HG02610 (cell line): Measurements from ENCODE around the gene COQ5.
"Not testable (repeated sequence)": the region's sequence is repeated elsewhere in the genome, so short reads cannot be mapped to it uniquely, and the experiment has no call there.

ENCODE experiments used
- ATAC-seq: cut with Tn5 transposase; IDR thresholded peaks from one replicate; pipeline ENCODE4 v1.9.1; 2021; ENCODE audit warnings: mild to moderate bottlenecking, moderate library complexity; ENCODE audit not compliant: unreplicated experiment

Gene COQ5

GRCh38 chr12:120529641-120530417 lies 871 bp upstream of the COQ5 start:
- no peak for ATAC-seq

GRCh38 chr12:120522568-120522967 lies 6.4 kb downstream of the COQ5 start:
- no peak for ATAC-seq

GRCh38 chr12:120519324-120519723 lies 9.6 kb downstream of the COQ5 start:
- not testable (repeated sequence) for ATAC-seq

GRCh38 chr12:120515496-120515895 lies 13.5 kb downstream of the COQ5 start:
- no peak for ATAC-seq

- no peak for ATAC-seq
Observed at GRCh38 chr12:120514002-120514401, 15.0 kb downstream of the COQ5 start.

GRCh38 chr12:120508537-120508936 lies 20.4 kb downstream of the COQ5 start:
- no peak for ATAC-seq

- no peak for ATAC-seq
Observed at GRCh38 chr12:120504587-120504986, 24.4 kb downstream of the COQ5 start.

GRCh38 chr12:120500581-120500980 lies 28.4 kb downstream of the COQ5 start:
- ATAC-seq: no peak

GRCh38 chr12:120498870-120499515 lies 30.0 kb downstream of the COQ5 start:
- ATAC-seq: no peak

- ATAC-seq: no peak
Observed at GRCh38 chr12:120497524-120498150, 31.3 kb downstream of the COQ5 start.

- ATAC-seq: no peak
Observed at GRCh38 chr12:120496413-120497340, 32.3 kb downstream of the COQ5 start.

- peak; percentile 94 for ATAC-seq
Observed at GRCh38 chr12:120495731-120496412, 33.1 kb downstream of the COQ5 start, which contains the start of gene DYNLL1. Gene DYNLL1 (plus strand): TSS chr12:120496113. CDS start chr12:120496422, 309 bp downstream.

- peak; percentile 2 for ATAC-seq
Observed at GRCh38 chr12:120495186-120495730, 33.7 kb downstream of the COQ5 start.

GRCh38 chr12:120490833-120491512 lies 38.0 kb downstream of the COQ5 start:
- no peak for ATAC-seq

- no peak for ATAC-seq
Observed at GRCh38 chr12:120490325-120490724, 38.6 kb downstream of the COQ5 start.

GRCh38 chr12:120489018-120489417 lies 39.9 kb downstream of the COQ5 start:
- no peak for ATAC-seq

- ATAC-seq: no peak
Observed at GRCh38 chr12:120488057-120488640, 40.8 kb downstream of the COQ5 start.

GRCh38 chr12:120487552-120487951 lies 41.4 kb downstream of the COQ5 start:
- not testable (repeated sequence) for ATAC-seq
